ENCODE measurements around the gene HCST.
"Not testable (repeated sequence)": the region's sequence is repeated elsewhere in the genome, so short reads cannot be mapped to it uniquely, and the experiment has no call there.

HCST gene

GRCh38 chr19:35869327-35870123 is 32.8 kb upstream of the HCST start:
- DNase-seq (ENCODE audit: extremely low read depth, low read depth), result no peak
- TF ChIP-seq CTCF (IDR thresholded peaks at IDR 0.05; ENCODE audit: low read depth, low read length), result no peak

GRCh38 chr19:35870124-35870736 is 32.1 kb upstream of the HCST start:
- not testable (repeated sequence) for DNase-seq (ENCODE audit: extremely low read depth, low read depth)

- no peak for TF ChIP-seq CTCF (IDR thresholded peaks at IDR 0.05; ENCODE audit: low read depth, low read length)
- DNase-seq (ENCODE audit: extremely low read depth, low read depth), result no peak
These were observed 31.5 kb upstream of the HCST start for GRCh38 chr19:35870798-35871197.

- no peak for TF ChIP-seq CTCF (IDR thresholded peaks at IDR 0.05; ENCODE audit: low read depth, low read length)
These were observed 30.7 kb upstream of the HCST start for GRCh38 chr19:35871611-35872010.

GRCh38 chr19:35872180-35872579 is 30.1 kb upstream of the HCST start:
- DNase-seq (ENCODE audit: extremely low read depth, low read depth), result no peak
- no peak for TF ChIP-seq CTCF (IDR thresholded peaks at IDR 0.05; ENCODE audit: low read depth, low read length)

More at GRCh38 chr19:35871611-35872010, 30.7 kb upstream of the HCST start:
- no peak for DNase-seq (ENCODE audit: extremely low read depth, low read depth)

- DNase-seq (ENCODE audit: extremely low read depth, low read depth), result no peak
- TF ChIP-seq CTCF (IDR thresholded peaks at IDR 0.05; ENCODE audit: low read depth, low read length), result no peak
These were observed 27.9 kb upstream of the HCST start for GRCh38 chr19:35874392-35874930.

GRCh38 chr19:35879068-35879467 is 23.3 kb upstream of the HCST start:
- no peak for TF ChIP-seq CTCF (IDR thresholded peaks at IDR 0.05; ENCODE audit: low read depth, low read length)
- DNase-seq (ENCODE audit: extremely low read depth, low read depth), result no peak

All from AG09319 (cell line).